GM12891 (cell line): ENCODE results near the gene RIMS1.

ENCODE experiments used
- POLR2A ChIP-seq: IDR thresholded peaks from 2 replicates; pipeline ENCODE4 v1.6.1; 2011; ENCODE audit warnings: low read depth, low read length, control low read depth
- POLR2AphosphoS5 ChIP-seq: IDR thresholded peaks from 2 replicates; pipeline ENCODE4 v1.6.1; 2011; ENCODE audit warnings: low read depth, low read length, control low read depth

- TF ChIP-seq POLR2A, result no peak
- no peak for TF ChIP-seq POLR2AphosphoS5
Observed at GRCh38 chr6:72078096-72078495, 191.7 kb downstream of the RIMS1 start.
